ENCODE results near the gene KLC1. TPM values are rescaled to one million over a fixed set of nuclear protein-coding genes. Genes with fewer than 3 reads are reported as not detected.

The KLC1 gene
- total and polyA plus RNA-seq, 2 of the 8 experiments (the other 6 are each of a cell fraction or from before 2014, with no cell fraction given) = 84.6 to 134 TPM

GRCh38 chr14:103733651-103734050 is 104.6 kb downstream of the KLC1 start:
- Histone ChIP-seq H2BK12ac (ENCODE audit: low read depth, low read length) (no peak overlapping the region), H3K4me3 (ENCODE audit: extremely low read depth in 1 of 4, insufficient read depth in 2 of 4, low read depth in 3 of 4, low read length in 4 of 4) (no peak overlapping the region), H3K4me1 (replicated peaks in 1 of 4; ENCODE audit: control insufficient read depth in 3 of 4, insufficient read depth in 4 of 4, low read length in 3 of 4) (no peaks in the 10 kb centered on the region; a peak in 1 of 7 replicates), H3K27ac (ENCODE audit: low read depth, low read length) (no peak overlapping the region), H2BK120ac (replicated peaks; ENCODE audit: low read depth, low read length) (no peak overlapping the region), H3K18ac (ENCODE audit: extremely low read depth, low read length) (no peak overlapping the region), H2AK5ac (ENCODE audit: low read depth, low read length) (no peak overlapping the region), H3K36me3 (ENCODE audit: control insufficient read depth in 2 of 4, insufficient read depth in 4 of 4, low read length in 3 of 4) (peaks cover 2 to 19% (median 11%) of the 10 kb centered on the region in 4 experiments; a peak in 5 of 8 replicates), H2AFZ (ENCODE audit: low read length) (no peak overlapping the region), H3K4ac (replicated peaks; ENCODE audit: insufficient read length, low read depth, low read length) (no peak overlapping the region), H3K23ac (ENCODE audit: insufficient read length) (no peak overlapping the region), H3K4me2 (ENCODE audit: insufficient read depth in 1 of 2, low read depth in 2 of 2, low read length in 2 of 2) (no peak overlapping the region), H4K91ac (replicated peaks; ENCODE audit: insufficient read length, low read length) (no peak overlapping the region), H2BK20ac (ENCODE audit: low read length) (no peak overlapping the region), H3K9me3 (ENCODE audit: insufficient read depth in 2 of 2, low read depth in 1 of 2, low read length in 1 of 2) (no peaks in the 10 kb centered on the region), H3K14ac (ENCODE audit: insufficient read length) (no peak overlapping the region), H3K9ac (replicated peaks in 1 of 4; ENCODE audit: extremely low read depth in 1 of 4, low read depth in 3 of 4, low read length in 3 of 4) (no peak overlapping the region), H4K5ac (ENCODE audit: insufficient read length, low read depth, low read length) (no peak overlapping the region), H3K79me1 (ENCODE audit: low read depth, low read length) (no peaks in the 10 kb centered on the region; the same call in 1 of the 2 replicates), H3K27me3 (replicated peaks in 1 of 4; ENCODE audit: control insufficient read depth in 3 of 4, extremely low read depth in 1 of 4, insufficient read depth in 3 of 4, low read length in 3 of 4) (no peaks in the 10 kb centered on the region), H2BK15ac (ENCODE audit: low read length) (no peak overlapping the region), H3K56ac (replicated peaks; ENCODE audit: insufficient read length, low read depth, low read length) (no peak overlapping the region), H3K79me2 (ENCODE audit: control insufficient read depth in 1 of 2, insufficient read depth in 2 of 2, low read length in 2 of 2) (no peaks in the 10 kb centered on the region), H4K20me1 (replicated peaks in 1 of 2; ENCODE audit: control insufficient read depth in 1 of 2, insufficient read depth in 2 of 2, low read length in 2 of 2) (peaks cover 5 to 12% of the 10 kb centered on the region in 2 experiments), H4K8ac (ENCODE audit: extremely low read depth, insufficient read depth, low read length) (no peak overlapping the region), H2BK5ac (ENCODE audit: low read depth, low read length) (no peak overlapping the region), H3K23me2 (ENCODE audit: low read depth, low read length) (no peaks in the 10 kb centered on the region)
- 98% methylated on average over 14 of the region's 14 CpGs; no CpG with 5 or more reads in 1 of the 2 experiments for WGBS, 2 experiments (ENCODE audit: extremely low coverage in 1 of 2, insufficient coverage in 1 of 2, insufficient read length in 1 of 2, insufficient replicate concordance in 2 of 2, low coverage in 1 of 2, low lambda C conversion rate in 2 of 2, missing lambda C conversion rate in 1 of 2)
- POLR2A ChIA-PET (ENCODE audit: partially characterized antibody) = interaction anchor here (0.8 to 1.4 kb wide), 3 partner anchors 11 to 19 kb away, joined by 3 to 6 read pairs (median 3); partner anchors contain the start of gene XRCC3
- CTCF ChIA-PET (ENCODE audit: partially characterized antibody) = interaction anchor here (0.6 kb wide), 2 partner anchors 165 to 167 kb away, joined by 3 to 4 read pairs; no protein-coding TSS in a partner anchor
- TF ChIP-seq FOSL1 (IDR thresholded peaks at IDR 0.05; ENCODE audit: insufficient read depth, low read depth, low read length) (no peak), BCL11A (IDR thresholded peaks at IDR 0.05; ENCODE audit: low read depth in 2 of 2, low read length in 2 of 2) (no peak), BRCA1 (IDR thresholded peaks at IDR 0.05; ENCODE audit: low read depth, low read length) (no peak), CHD2 (IDR thresholded peaks at IDR 0.05; ENCODE audit: low read length) (no peak), HDAC6 (IDR thresholded peaks at IDR 0.05; ENCODE audit: low read depth, low read length) (no peak), NANOG (IDR thresholded peaks at IDR 0.05; ENCODE audit: insufficient read depth, low read depth, low read length, poor library complexity, severe bottlenecking) (no peak), GABPA (IDR thresholded peaks at IDR 0.05; ENCODE audit: borderline replicate concordance, insufficient read depth, low read length) (no peak), BACH1 (IDR thresholded peaks at IDR 0.05; ENCODE audit: low read length) (no peak), SIN3A (conservative IDR thresholded peaks at IDR 0.05 in 1 of 2, IDR thresholded peaks at IDR 0.05 in 1 of 2; ENCODE audit: low read depth in 1 of 2, low read length in 2 of 2) (no peak), ASH2L (IDR thresholded peaks at IDR 0.05; ENCODE audit: low read length) (no peak), PHF8 (conservative IDR thresholded peaks at IDR 0.05; ENCODE audit: low read depth, low read length) (no peak), EP300 (IDR thresholded peaks at IDR 0.05; ENCODE audit: borderline replicate concordance in 1 of 2, low read depth in 2 of 2, low read length in 2 of 2) (no peak), POLR2A (IDR thresholded peaks at IDR 0.05; ENCODE audit: control extremely low read depth in 1 of 2, low read depth in 2 of 2, low read length in 2 of 2) (no peak), SP2 (IDR thresholded peaks at IDR 0.05; ENCODE audit: low read length) (no peak)
- FAIRE-seq = no peak
- no peak for DNase-seq (ENCODE audit: low read depth in 1 of 2, low spot score in 2 of 2)
